MM.1S (cell line): ENCODE data around the gene CCT2.

ENCODE experiments used
- CTCF ChIP-seq: fragments of 300-600 bp; sonication (generic); IDR thresholded peaks from 2 replicates; pipeline ENCODE4 v1.5.1; 2016; ENCODE audit warnings: antibody characterized with exemption, low read length, mixed read lengths
- EZH2 ChIP-seq: fragments of 300-600 bp; sonication (generic); optimal IDR thresholded peaks from 2 replicates; pipeline ENCODE3; 2017; ENCODE audit warnings: low read depth, mild to moderate bottlenecking, antibody characterized with exemption, low read length, mixed read lengths
- EZH2phosphoT487 ChIP-seq: fragments of 300-600 bp; sonication (generic); IDR thresholded peaks from 2 replicates; pipeline ENCODE4 v1.6.1; 2018; ENCODE audit warnings: antibody characterized with exemption, low read length

DNA sequence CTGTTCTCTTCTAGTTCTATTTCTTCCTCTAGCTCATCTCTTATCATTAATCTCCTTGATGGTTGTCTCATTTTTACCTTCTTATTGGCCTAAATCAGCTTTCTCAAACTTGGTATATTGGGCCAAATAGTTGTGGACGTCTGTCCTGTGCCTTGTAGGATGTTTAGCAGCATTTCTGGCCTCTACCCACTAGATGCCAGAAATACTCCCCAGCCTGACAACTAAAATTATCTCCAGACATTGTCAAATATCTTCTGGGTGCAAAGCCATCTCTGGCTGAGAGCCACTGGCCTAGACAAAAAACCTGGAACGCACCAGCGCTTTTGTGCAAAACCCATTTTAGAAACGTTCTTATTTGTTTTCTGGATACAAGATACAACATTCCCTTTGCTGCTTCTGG is 64.3 kb downstream of the CCT2 start:
- TF ChIP-seq CTCF (no peak), EZH2phosphoT487 (no peak), EZH2 (no peak)
